ENCODE data around the gene CELSR2.

DNA sequence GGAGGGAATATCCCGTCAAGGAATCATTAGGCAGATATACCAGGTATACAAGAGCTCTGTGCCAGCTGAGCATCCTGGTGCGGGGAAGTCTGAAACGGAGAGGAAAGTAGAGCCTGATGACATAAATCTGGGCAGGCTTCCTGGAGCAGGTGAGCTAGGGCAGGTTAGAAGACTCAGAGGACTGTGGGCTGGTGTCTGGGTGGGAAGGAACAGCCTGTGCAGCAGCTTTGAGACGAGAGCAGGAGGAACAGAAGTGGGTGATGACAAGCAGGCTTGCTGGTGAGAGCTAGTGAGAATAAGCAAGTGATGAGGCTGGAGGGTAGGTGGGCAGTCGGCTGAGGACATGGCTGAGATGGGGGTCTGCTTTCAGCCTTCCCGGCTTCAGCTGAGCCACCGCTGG, 6.7 kb downstream of the CELSR2 start:
- TF ChIP-seq, protein P1, sequence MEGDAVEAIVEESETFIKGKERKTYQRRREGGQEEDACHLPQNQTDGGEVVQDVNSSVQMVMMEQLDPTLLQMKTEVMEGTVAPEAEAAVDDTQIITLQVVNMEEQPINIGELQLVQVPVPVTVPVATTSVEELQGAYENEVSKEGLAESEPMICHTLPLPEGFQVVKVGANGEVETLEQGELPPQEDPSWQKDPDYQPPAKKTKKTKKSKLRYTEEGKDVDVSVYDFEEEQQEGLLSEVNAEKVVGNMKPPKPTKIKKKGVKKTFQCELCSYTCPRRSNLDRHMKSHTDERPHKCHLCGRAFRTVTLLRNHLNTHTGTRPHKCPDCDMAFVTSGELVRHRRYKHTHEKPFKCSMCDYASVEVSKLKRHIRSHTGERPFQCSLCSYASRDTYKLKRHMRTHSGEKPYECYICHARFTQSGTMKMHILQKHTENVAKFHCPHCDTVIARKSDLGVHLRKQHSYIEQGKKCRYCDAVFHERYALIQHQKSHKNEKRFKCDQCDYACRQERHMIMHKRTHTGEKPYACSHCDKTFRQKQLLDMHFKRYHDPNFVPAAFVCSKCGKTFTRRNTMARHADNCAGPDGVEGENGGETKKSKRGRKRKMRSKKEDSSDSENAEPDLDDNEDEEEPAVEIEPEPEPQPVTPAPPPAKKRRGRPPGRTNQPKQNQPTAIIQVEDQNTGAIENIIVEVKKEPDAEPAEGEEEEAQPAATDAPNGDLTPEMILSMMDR (IDR thresholded peaks at IDR 0.05): no peak
- TF ChIP-seq POLR2A (IDR thresholded peaks at IDR 0.05): no peak
